Omental fat pad (tissue), 4 donors: ENCODE data around the gene TP53. TPM values are rescaled to one million over a fixed set of nuclear protein-coding genes. Genes with fewer than 3 reads are reported as not detected.

ENCODE experiments used
- ATAC-seq: fragments of 150-250 bp; one replicate; pipeline ENCODE4 v1.9.1; 2016; ENCODE audit warnings: mild to moderate bottlenecking, moderate library complexity; ENCODE audit not compliant: low FRiP score
- DNase-seq: peaks from one replicate; pipeline ENCODE4 v3.0.0-alpha.2; 2019; ENCODE audit warnings: low spot score
- total RNA-seq, 4 donors: library from RNA; depleted of rRNA; stranded (reverse); fragments of >200 nt; gene quantifications; one replicate each; pipeline ENCODE4 v1.1.0, GENCODE V29; 2016
- TF ChIP-seq, protein P1 (sequence below), 3 donors: fragments of 450-650 bp; IDR thresholded peaks; one replicate each; pipeline ENCODE4 v1.5.1; 2016 to 2017; ENCODE audit warnings: antibody characterized with exemption in 3 of 3, mild to moderate bottlenecking in 3 of 3, moderate library complexity in 2 of 3

TP53 gene
- 10 to 100 TPM; 18.1 to 26.3 (median 19.3) TPM for total RNA-seq

DNA sequence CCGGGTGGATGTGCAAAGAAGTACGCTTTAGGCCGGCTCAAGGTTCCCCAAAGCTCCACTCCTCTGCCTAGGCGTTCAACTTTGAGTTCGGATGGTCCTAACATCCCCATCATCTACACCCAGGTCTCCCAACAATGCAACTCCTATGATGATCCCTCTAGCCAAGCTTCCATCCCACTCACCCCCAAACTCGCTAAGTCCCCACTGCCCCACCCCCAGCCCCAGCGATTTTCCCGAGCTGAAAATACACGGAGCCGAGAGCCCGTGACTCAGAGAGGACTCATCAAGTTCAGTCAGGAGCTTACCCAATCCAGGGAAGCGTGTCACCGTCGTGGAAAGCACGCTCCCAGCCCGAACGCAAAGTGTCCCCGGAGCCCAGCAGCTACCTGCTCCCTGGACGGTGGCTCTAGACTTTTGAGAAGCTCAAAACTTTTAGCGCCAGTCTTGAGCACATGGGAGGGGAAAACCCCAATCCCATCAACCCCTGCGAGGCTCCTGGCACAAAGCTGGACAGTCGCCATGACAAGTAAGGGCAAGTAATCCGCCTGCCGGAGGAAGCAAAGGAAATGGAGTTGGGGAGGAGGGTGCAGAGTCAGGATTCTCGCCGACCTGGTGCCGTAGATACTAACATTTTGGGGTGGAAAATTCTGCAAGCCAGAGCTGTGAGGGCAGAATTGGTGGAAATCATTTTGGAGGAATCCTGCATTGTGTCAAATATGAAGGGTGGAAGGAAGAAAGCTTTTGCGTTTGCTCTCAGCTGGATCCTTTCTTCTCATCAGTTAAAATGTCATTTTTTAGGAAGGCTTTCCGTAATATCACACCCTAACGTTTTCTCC lies at the start of gene TP53:
Gene TP53 (minus strand): TSS at position 419 of the 836 bp plus-strand sequence. CDS start 10,896 bp downstream, outside the sequence.
- DNase-seq = peak; percentile 72
- TF ChIP-seq, protein P1, sequence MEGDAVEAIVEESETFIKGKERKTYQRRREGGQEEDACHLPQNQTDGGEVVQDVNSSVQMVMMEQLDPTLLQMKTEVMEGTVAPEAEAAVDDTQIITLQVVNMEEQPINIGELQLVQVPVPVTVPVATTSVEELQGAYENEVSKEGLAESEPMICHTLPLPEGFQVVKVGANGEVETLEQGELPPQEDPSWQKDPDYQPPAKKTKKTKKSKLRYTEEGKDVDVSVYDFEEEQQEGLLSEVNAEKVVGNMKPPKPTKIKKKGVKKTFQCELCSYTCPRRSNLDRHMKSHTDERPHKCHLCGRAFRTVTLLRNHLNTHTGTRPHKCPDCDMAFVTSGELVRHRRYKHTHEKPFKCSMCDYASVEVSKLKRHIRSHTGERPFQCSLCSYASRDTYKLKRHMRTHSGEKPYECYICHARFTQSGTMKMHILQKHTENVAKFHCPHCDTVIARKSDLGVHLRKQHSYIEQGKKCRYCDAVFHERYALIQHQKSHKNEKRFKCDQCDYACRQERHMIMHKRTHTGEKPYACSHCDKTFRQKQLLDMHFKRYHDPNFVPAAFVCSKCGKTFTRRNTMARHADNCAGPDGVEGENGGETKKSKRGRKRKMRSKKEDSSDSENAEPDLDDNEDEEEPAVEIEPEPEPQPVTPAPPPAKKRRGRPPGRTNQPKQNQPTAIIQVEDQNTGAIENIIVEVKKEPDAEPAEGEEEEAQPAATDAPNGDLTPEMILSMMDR (IDR thresholded peaks at IDR 0.05) = no peak
- ATAC-seq = peak; percentile 53

DNA sequence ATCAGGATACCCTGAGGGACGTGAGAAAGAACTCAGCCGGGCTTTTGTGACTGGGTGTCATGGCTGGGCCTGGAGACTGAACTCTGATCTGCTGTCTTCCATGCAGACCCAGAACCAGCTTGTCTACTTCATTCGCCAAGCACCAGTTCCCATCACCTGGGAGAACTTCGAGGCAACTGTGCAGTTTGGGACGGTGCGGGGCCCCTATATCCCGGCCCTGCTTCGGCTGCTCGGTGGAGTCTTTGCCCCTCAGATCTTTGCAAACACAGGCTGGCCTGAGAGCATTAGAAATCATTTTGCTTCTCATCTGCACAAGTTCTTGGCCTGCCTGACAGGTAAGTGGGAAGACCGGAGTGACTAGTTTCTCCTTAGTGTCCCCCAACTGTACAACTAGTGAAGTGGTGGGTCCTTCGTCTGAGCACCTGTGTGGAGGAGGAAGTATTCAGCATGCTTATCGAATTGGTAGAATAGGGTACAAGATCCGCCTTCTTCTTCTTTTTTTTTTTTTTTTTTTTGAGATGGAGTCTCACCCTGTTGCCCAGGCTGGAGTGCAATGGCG lies 45.8 kb upstream of the TP53 start:
- ATAC-seq (no peak), DNase-seq (no peak)
- TF ChIP-seq, protein P1 (IDR thresholded peaks at IDR 0.05) = no peak

DNA sequence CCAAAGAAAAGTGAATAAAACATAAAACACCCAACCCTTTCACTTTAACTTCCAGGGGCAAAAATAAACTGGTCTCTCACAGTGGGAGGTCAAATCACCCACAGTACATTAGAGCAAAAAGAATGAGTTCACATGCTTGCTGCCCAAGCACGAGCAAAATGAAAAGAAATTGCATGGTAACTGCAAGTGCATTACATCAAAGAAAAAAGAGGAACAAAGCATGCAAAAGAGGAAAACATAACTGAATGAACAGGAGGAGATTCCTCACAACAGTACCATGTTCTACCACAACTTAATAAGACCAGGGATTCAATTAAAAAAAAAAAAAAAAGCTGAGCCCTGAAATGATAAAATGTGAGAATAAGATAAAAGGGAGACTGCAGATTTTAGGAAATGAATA lies 42.5 kb upstream of the TP53 start:
- DNase-seq (no peak), ATAC-seq (no peak)
- TF ChIP-seq, protein P1 (IDR thresholded peaks at IDR 0.05) = no peak

DNA sequence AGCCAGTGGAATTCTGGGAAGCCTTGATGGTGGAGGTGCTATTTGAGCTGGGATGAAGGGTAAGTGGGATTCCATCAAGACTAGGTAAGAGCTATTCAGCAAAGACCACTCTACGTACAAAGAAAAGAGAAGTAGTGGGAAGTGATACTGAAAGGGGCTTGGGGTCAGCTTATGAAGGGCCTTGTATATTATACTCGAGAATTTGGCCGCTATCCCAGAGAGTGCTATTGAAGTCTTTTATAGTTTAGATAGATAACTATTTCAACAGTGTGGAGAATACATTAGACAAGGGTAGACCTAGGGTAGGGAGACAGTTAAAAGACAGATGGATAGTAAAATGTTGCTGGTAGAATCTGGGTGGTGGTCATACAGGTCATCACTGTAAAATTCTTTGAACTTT lies 40.6 kb upstream of the TP53 start:
- no peak for ATAC-seq
- TF ChIP-seq, protein P1 (IDR thresholded peaks at IDR 0.05) = no peak
- DNase-seq = no peak

DNA sequence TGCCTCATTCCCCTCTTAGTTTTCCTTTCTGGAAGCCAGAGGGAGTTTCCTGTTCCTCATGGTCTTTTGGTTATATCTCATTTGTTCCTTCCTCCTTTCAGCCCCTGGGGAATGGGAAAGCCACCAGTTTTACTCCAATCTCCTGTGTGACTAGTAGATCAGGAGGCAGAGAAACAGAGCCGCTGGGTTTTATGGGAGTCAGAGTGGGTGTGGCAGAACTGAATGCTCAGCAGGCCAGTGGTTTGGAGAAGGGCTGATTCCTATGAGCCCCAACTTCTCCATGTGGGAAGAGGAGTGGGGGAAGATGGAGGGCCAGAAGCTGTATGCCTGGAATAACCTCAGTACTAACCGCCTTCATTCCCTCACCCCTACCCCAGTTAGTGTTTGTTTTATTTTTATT lies 34.3 kb upstream of the TP53 start:
- TF ChIP-seq, protein P1 (IDR thresholded peaks at IDR 0.05) = no peak
- no peak for ATAC-seq
- DNase-seq = no peak

DNA sequence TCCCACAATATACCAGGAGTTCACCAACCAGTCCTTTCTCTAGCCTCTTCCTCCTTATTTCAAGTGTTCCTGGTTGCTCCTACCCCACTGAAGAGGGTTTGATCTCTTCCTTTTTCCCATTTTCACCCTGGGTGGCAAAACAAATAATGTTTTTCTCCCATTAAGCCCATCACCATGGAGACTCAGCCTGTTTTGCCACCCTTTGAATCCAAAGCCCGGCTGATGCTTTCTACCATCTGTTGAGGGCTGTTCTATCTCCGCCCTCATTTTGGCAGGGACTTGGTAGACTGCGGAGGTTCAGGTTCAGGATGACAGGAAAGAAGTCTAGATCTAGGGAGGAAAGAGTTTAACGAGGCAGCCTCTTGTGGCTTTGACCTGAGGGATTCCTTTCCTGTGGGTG lies 32.8 kb upstream of the TP53 start:
- TF ChIP-seq, protein P1 (IDR thresholded peaks at IDR 0.05) = no peak

DNA sequence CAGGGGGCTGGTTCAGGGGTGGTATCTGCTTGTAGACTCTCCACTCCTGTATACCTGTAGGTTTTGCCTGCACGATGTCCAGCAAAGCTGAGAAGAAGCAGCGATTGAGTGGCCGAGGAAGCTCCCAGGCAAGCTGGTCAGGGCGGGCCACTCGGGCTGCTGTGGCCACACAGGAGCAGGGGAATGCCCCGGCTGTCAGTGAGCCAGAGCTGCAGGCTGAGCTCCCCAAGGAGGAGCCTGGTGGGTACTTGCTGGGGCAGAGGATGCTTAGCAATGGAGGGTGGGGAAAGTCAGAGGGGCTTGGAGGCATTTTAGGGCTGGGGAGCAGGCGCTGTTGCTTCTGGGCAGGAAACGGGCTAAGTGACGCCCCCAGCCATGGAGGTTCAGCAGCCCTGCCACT lies 32.4 kb upstream of the TP53 start:
- DNase-seq = no peak
- ATAC-seq = no peak
- TF ChIP-seq, protein P1 (IDR thresholded peaks at IDR 0.05) = no peak

More for the DNA sequence above, 32.8 kb upstream of the TP53 start:
- DNase-seq = no peak
- ATAC-seq = no peak
